Activated CD4-positive, alpha-beta T cell treated with anti-CD3 and anti-CD28 coated beads, Interleukin-2, amount 50 U/mL, for 4 hours (primary cell): ENCODE results near the gene LINC00237.

Source experiments
- DNase-seq, 2 experiments: peaks; one replicate each; pipeline ENCODE4 v3.0.0-alpha.2; 2020

The LINC00237 gene

GRCh38 chr20:21092806-21093205 lies 13.4 kb downstream of the LINC00237 start:
- no peak for DNase-seq

- DNase-seq = no peak
Measured at GRCh38 chr20:21090721-21091120, 15.4 kb downstream of the LINC00237 start.

GRCh38 chr20:21090111-21090618 lies 16.0 kb downstream of the LINC00237 start:
- DNase-seq = no peak

GRCh38 chr20:21089391-21089790 lies 16.8 kb downstream of the LINC00237 start:
- DNase-seq = no peak

- no peak for DNase-seq
Measured at GRCh38 chr20:21087862-21088540, 18.2 kb downstream of the LINC00237 start.

DNA sequence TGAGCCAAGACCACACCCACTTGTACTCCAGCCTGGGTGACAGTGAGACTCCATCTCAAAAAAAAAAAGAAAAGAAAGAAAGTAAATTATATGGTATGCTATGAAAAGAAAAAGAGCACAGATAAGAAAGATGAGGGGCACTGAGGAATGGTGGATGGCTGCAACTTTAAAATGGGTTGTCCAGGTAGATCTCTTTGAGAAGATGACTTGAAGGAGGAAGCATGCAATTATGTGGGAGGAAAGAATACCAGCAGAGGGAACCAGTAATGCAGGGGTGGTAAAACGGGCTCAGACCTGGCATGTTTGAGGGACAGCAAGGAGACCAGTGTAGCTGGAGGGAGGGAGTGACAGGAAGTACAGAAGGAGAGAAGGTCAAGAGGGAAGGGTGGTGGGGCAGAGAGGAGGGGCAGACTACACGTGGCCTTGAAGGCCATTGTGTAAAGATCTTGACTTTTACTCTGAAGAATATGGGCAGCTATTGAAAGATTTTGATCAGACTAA lies 22.3 kb downstream of the LINC00237 start:
- DNase-seq = no peak

DNA sequence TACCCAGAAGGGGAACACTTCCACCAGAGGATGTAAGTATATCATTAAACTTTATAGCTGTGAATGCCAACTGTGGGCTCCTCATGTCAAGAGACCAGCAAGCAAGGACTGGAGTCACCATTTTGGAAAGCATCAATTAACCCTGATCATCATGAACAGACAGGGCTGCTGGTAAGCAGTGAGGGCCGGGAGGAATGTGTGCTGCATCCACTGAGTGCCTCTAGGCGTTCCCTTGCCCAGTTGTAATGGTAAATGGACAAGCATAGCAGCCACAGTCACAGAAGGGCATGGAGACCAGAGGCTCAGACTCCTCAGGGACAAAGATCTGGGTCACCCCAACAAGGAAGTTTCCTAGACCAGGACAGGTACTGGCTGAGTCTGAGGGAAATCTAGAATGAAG lies 23.6 kb downstream of the LINC00237 start:
- no peak for DNase-seq

DNA sequence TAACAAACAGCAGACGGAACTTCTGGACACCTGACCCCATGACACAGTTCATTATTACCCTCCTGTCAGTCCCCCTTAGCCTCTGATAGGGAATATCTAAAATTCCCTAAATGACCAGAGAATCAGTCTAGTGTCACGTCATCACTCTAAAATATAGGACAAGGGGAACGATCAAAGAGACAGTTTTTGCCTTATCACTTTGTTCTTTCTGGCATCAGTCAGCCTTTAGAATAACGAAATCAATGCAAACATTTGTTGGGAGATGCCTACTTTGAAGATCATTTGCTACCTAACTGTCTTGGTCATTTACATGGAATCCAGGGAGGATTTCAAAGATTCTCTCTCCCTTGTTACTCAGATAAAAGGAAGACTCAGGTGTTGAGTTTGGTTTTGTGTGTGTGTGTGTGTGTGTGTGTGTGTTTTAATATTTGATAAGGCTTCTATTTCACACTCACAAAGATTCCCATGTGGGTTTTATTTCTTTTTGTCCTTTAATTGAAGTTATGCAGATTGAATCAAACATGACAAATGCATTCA lies 28.3 kb downstream of the LINC00237 start:
- DNase-seq = no peak

DNA sequence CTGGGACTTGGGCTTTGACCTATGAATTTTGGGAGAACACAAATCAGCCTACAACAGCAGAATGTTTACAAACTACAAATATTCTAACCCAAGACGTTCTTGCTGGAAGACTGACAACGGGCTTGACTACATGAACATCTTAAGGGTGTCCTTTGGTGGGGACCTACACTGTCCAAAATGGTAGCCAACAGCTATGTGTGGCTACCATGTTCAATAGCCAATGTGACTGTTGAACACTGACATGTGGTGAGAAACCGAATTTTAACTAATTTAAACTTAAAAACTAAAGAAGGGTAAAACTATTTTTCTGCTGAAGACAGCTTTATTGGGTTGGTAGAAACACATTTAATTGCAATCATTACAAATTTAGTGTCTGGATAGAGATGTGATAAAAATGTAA lies 30.1 kb downstream of the LINC00237 start:
- no peak for DNase-seq

DNA sequence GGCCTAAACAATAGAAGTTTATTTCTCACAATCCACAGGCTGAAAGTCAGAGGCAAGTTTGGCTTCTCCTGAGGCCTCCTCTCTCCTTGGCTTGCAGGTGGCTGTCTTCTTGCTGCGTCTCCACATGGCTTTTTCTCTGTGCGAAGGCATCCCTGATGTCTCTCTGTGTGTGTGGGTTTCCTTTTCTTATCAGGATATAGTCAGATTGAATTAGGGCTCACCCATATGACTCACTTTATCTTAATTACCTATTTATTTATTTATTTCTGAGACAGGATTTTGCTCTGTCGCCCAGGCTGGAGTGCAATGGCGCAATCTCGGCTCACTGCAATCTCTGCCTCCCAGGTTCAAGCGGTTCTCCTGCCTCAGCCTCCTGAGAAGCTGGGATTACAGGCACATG lies 30.7 kb downstream of the LINC00237 start:
- no peak for DNase-seq

DNA sequence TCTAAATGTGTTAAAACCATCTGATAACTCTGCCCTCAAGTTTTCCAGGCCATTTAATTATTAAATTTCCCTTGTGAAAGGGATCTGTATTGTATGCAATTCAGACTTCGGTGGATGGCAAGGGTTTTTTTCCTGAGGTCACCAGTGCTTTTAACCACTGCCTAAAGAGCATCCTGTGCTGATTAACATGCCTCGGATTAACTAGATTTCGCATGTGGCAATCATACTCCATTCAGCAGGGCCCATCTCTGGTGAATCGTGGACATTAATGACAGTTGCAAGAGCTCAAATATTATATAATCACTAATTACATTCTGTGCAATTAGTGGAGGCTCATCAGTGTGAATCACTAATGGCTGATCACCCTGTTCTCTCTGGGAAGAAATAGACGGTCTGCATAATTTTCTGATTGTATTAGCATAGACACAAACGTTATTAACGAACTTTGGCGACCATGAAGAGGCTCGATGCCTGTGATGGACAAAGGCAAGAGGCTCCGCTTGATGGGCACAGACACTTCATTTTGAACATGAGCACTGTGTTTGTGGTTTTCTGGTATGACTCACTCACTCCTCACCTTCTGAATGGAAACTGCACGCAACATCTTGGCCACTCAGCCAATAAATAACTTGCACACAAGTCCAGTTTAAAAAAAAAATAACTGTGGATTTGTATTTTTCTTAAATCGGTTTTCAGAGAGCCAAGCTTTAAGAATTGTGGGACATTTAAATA lies 31.4 kb downstream of the LINC00237 start:
- no peak for DNase-seq

DNA sequence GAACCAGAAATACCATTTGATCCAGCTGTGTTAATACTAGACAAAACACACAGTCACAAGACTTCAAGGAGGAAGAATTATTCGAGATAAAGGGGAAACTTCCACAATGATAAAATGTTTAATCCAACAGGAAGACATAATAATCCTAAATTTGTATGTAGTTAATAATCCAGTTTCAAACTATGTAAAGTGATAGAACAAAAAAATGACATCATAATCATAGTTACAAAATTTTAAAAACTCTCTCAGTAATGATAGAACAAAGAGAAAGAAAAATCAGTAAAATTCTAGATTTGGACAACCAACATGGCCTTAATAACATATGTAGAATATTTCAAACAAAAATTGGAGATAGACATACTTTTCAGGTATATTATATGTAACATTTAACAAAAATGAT lies 38.9 kb downstream of the LINC00237 start:
- DNase-seq = no peak

GRCh38 chr20:21064924-21065323 lies 41.2 kb downstream of the LINC00237 start:
- no peak for DNase-seq

GRCh38 chr20:21063276-21063675 lies 42.9 kb downstream of the LINC00237 start:
- DNase-seq = no peak

DNA sequence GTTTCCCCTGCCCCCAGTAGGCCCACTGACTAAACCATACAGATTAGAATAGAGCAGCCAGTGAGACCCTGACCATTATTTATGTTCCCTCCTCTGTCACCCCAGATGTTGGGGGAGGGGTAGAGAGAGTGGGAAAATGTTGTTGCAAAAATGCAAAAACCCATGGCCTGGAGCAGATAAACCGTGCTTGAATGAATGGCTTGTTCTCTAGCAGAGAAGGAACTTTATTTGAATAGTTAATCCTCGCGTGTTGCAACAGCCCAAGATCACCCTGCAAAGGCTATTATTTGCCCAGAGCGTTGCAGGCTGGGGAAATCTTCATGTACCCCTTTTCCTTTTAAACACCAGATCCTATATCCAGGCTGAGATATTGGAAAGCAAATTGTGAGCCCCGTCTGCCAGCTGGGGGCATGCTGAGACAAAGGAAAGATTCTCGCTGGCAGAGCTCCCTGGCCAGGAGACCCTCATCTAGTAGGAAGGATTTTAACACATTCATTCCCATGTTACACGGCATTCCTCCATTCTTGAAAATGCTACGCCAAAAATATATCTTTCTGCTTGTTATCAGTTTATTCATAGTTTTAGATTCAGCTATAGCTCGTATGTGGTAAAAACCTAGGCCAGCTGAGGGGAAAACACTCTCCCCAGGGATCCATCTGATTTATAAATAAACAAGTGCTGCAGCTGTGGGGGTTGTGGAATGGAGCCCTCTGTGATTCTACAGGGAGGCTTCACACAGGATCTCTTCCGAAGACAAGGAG lies 53.0 kb downstream of the LINC00237 start:
- no peak for DNase-seq

GRCh38 chr20:21052686-21053001 lies 53.5 kb downstream of the LINC00237 start:
- DNase-seq = no peak

- no peak for DNase-seq
Measured at GRCh38 chr20:21052241-21052640, 53.9 kb downstream of the LINC00237 start.

DNA sequence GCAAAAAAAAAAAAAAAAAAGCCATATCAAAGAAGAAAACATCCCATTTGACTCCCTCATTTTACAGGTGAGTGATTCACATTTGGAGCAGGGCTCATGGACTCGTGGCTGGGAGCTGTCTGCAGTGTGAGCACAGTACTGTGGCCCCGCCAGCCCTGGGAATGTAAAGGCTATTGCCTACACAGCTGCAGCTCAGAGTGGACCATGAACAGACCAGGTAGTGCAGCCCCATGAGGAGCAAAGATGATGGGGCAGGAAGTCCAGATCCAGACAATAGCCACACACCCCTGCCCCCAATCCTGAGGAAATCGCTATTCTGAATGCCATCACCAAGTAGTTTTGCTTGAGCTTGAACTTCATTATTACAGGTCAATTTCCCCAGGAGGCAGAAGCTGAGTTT lies 55.4 kb downstream of the LINC00237 start:
- no peak for DNase-seq

DNA sequence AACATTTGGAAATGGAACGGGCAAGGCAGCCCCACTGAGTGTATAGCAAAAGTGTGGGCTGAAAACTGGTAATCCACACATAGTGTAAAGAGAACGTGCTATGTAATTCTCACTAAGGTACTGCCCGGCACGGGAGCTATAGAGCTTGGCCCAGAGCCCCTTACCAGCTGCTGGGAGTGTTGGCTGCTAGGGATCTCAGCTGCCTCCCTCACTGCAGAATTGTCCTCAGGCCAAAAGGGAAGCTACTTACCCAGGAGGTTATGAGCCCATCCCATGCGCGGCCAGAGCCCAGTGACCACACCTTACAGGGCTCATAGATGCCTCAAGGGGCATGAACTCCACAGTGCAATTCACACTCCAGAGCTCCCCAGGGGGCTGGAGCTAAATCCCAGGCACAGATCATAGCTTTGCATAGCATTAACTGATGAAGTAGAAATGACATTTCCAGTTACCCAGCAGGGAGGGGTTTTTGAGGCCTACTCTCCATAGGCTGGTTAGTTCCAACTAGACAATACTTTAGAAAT lies 56.8 kb downstream of the LINC00237 start:
- DNase-seq = no peak

DNA sequence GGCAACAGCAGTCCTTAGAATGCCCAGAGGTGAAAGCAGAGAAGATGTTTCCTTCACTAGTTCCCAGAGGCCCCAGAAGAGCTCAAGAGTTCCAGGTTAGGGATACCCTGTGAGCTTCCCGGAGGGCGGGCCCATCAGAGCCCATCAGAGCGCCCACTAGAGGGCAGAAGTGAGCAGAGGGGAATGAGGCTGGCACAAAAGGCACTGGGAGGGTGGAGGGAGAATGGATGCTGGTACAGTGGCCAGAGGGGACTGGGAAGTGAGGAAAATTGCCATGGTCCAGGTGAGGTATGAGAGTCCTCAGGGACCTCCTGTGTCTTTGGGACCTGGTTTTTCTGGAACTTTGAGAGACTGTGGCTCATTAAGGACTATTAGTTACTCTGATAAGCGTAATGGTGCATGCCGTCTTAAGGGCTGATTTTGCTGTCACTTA lies 57.3 kb downstream of the LINC00237 start:
- DNase-seq = peak; percentile 12 to 18

DNA sequence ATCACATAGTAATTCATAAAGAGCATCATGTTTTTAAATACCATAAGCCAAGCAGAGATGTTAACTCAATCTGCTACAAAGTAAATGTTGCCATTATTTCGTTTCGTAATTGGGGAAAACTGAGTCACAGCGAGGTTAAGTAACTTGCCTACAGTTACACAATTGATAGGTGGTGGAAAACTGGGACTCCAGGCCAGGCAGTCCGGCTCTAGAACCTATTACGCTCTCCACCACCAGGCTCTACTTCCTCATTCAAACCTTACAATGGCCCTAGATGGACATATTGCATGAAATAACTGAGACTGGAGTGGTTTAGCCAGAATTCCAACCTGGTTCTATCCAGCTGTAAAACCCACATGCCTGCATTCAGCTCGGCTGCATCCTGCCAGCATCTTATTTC lies 58.2 kb downstream of the LINC00237 start:
- no peak for DNase-seq

DNA sequence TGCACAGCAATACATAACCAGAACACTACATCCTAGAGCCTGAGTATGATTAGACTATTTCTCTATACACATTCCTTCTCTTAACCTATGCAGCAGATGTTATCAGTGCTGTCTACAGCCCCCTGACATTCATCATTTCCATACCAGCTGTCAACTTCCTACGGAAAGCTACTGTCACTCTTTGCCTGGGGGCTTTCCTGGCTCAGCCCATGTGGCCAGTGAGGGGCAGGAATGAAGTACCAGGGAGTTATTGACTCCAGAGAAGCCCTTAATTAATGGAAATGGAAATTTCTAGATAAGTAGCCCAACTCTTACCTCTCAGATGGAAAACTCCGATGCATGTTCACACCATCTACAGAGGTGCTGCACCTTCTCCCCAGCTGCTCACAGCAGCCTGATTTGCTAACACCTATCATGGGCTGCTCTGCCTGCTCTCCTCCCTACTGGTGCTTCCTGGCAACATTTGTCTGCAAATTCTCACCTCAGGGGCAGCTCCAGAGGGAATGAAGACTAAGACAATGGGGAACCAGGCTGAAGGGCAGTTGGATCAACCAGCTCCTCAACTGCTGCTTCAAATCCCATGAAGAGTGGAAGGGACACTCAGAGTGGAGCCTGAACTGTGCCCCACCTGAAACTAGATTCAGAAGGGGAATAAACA lies 59.6 kb downstream of the LINC00237 start:
- no peak for DNase-seq
